Activated CD4-positive, alpha-beta T cell treated with anti-CD3 and anti-CD28 coated beads, Interleukin-2, amount 10 ng/mL, durations not matched to agents 7 days and 5 days (primary cell): Measurements from ENCODE around the gene PHLPP1. TPM values are rescaled to one million over a fixed set of nuclear protein-coding genes. Genes with fewer than 3 reads are reported as not detected.

Source experiments
- CTCF ChIA-PET: fragments of 350-600 bp; sonication (Branson Sonifier 250); formaldehyde crosslinking; loops from one replicate; lab custom pipeline; 2021; ENCODE audit warnings: antibody characterized with exemption; lab: Charles Lee
- POLR2A ChIA-PET: fragments of 350-600 bp; sonication (Branson Sonifier 250); formaldehyde crosslinking; loops from one replicate; lab custom pipeline; 2021; ENCODE audit warnings: antibody characterized with exemption; lab: Charles Lee
- DNase-seq: peaks from one replicate; pipeline ENCODE4 v3.0.0-alpha.2; 2020
- H3K27ac Mint-ChIP-seq: one replicate; pipeline ENCODE4 v1.8.0; 2021; ENCODE audit warnings: mild to moderate bottlenecking, moderate library complexity, mixed read lengths
- H3K27me3 Mint-ChIP-seq: one replicate; pipeline ENCODE4 v1.8.0; 2021; ENCODE audit warnings: mixed read lengths
- H3K36me3 Mint-ChIP-seq: one replicate; pipeline ENCODE4 v1.8.0; 2021; ENCODE audit warnings: low read depth, mixed read lengths
- H3K4me1 Mint-ChIP-seq: one replicate; pipeline ENCODE4 v1.8.0; 2021; ENCODE audit warnings: mixed read lengths
- H3K4me3 Mint-ChIP-seq: one replicate; pipeline ENCODE4 v1.8.0; 2021; ENCODE audit warnings: mild to moderate bottlenecking, moderate library complexity, mixed read lengths
- H3K9me3 Mint-ChIP-seq: one replicate; pipeline ENCODE4 v1.8.0; 2021; ENCODE audit warnings: mixed read lengths
- total RNA-seq, 2 experiments: library from RNA; stranded (reverse); gene quantifications; one replicate each; pipeline ENCODE4 v1.2.3, GENCODE V29; 2021

The PHLPP1 gene
- total RNA-seq, 2 experiments from 2014 or later: 2.7 to 3.8 TPM

- Mint-ChIP-seq H3K4me3 (no peak overlapping the region), H3K27me3 (no peaks in the 10 kb centered on the region), H3K9me3 (peaks cover 3% of the 10 kb centered on the region), H3K36me3 (no peaks in the 10 kb centered on the region), H3K4me1 (peaks cover 20% of the 10 kb centered on the region), H3K27ac (no peak overlapping the region)
- CTCF ChIA-PET: no interaction called here
- POLR2A ChIA-PET: no interaction called here
- DNase-seq: no peak
Measured at GRCh38 chr18:62771494-62772270, 56.3 kb downstream of the PHLPP1 start.

GRCh38 chr18:62772860-62773584 lies 57.7 kb downstream of the PHLPP1 start:
- POLR2A ChIA-PET: no interaction called here
- Mint-ChIP-seq H3K27ac (no peak overlapping the region), H3K27me3 (no peaks in the 10 kb centered on the region), H3K4me3 (no peak overlapping the region), H3K4me1 (peaks cover 13% of the 10 kb centered on the region), H3K36me3 (no peaks in the 10 kb centered on the region), H3K9me3 (peaks cover 3% of the 10 kb centered on the region)
- DNase-seq: no peak
- CTCF ChIA-PET: no interaction called here

- POLR2A ChIA-PET: no interaction called here
- no peak for DNase-seq
- Mint-ChIP-seq H3K27ac (no peak overlapping the region), H3K36me3 (no peaks in the 10 kb centered on the region), H3K4me3 (no peak overlapping the region), H3K27me3 (no peaks in the 10 kb centered on the region), H3K4me1 (peaks cover 10% of the 10 kb centered on the region), H3K9me3 (peaks cover 3% of the 10 kb centered on the region)
- CTCF ChIA-PET: no interaction called here
Measured at GRCh38 chr18:62773691-62774090, 58.4 kb downstream of the PHLPP1 start.

GRCh38 chr18:62776024-62776570 lies 60.8 kb downstream of the PHLPP1 start:
- no peak overlapping the region for H3K27ac Mint-ChIP-seq
- no peak for DNase-seq
- no peaks in the 10 kb centered on the region for H3K36me3 Mint-ChIP-seq
- ChIA-PET POLR2A (interaction anchor here (0.7 kb wide), 1 partner anchor 18 kb away, joined by 4 read pairs; no protein-coding TSS in a partner anchor), CTCF (interaction anchor here (0.6 kb wide), 1 partner anchor 23 kb away, joined by 3 read pairs; no protein-coding TSS in a partner anchor)
- peaks cover 10% of the 10 kb centered on the region for H3K4me1 Mint-ChIP-seq
- H3K4me3 Mint-ChIP-seq: no peak overlapping the region
- H3K27me3 Mint-ChIP-seq: no peaks in the 10 kb centered on the region
- H3K9me3 Mint-ChIP-seq: peaks cover 3% of the 10 kb centered on the region

GRCh38 chr18:62777814-62778213 lies 62.5 kb downstream of the PHLPP1 start:
- H3K27ac Mint-ChIP-seq: no peak overlapping the region
- H3K4me3 Mint-ChIP-seq: no peak overlapping the region
- H3K27me3 Mint-ChIP-seq: no peaks in the 10 kb centered on the region
- DNase-seq: no peak
- H3K4me1 Mint-ChIP-seq: no peaks in the 10 kb centered on the region
- POLR2A ChIA-PET: no interaction called here
- H3K36me3 Mint-ChIP-seq: no peaks in the 10 kb centered on the region
- peaks cover 3% of the 10 kb centered on the region for H3K9me3 Mint-ChIP-seq
- CTCF ChIA-PET: no interaction called here

GRCh38 chr18:62778976-62779869 lies 63.9 kb downstream of the PHLPP1 start:
- Mint-ChIP-seq H3K36me3 (no peaks in the 10 kb centered on the region), H3K9me3 (peaks cover 3% of the 10 kb centered on the region), H3K4me3 (no peak overlapping the region), H3K27me3 (no peaks in the 10 kb centered on the region), H3K27ac (no peak overlapping the region), H3K4me1 (peaks cover 7% of the 10 kb centered on the region)
- ChIA-PET CTCF (no interaction called here), POLR2A (no interaction called here)
- no peak for DNase-seq

- peaks cover 20% of the 10 kb centered on the region for H3K4me1 Mint-ChIP-seq
- no peaks in the 10 kb centered on the region for H3K36me3 Mint-ChIP-seq
- CTCF ChIA-PET: interaction anchor here (0.8 kb wide), 1 partner anchor 41 kb away, joined by 3 read pairs; no protein-coding TSS in a partner anchor
Measured at GRCh38 chr18:62781262-62781661, 65.9 kb downstream of the PHLPP1 start.

GRCh38 chr18:62781893-62782292 lies 66.6 kb downstream of the PHLPP1 start:
- DNase-seq: no peak
- Mint-ChIP-seq H3K4me3 (no peak overlapping the region), H3K27me3 (no peaks in the 10 kb centered on the region), H3K27ac (no peak overlapping the region), H3K9me3 (no peaks in the 10 kb centered on the region), H3K4me1 (peaks cover 20% of the 10 kb centered on the region), H3K36me3 (no peaks in the 10 kb centered on the region)
- POLR2A ChIA-PET: no interaction called here
- CTCF ChIA-PET: interaction anchor here (0.8 kb wide), 1 partner anchor 42 kb away, joined by 3 read pairs; no protein-coding TSS in a partner anchor

More at GRCh38 chr18:62781262-62781661, 65.9 kb downstream of the PHLPP1 start:
- Mint-ChIP-seq H3K9me3 (no peaks in the 10 kb centered on the region), H3K4me3 (no peak overlapping the region), H3K27me3 (no peaks in the 10 kb centered on the region), H3K27ac (no peak overlapping the region)
- no peak for DNase-seq
- POLR2A ChIA-PET: no interaction called here

GRCh38 chr18:62784338-62784965 lies 69.1 kb downstream of the PHLPP1 start:
- Mint-ChIP-seq H3K27me3 (no peaks in the 10 kb centered on the region), H3K4me3 (no peak overlapping the region), H3K27ac (no peak overlapping the region), H3K4me1 (peaks cover 33% of the 10 kb centered on the region), H3K9me3 (no peaks in the 10 kb centered on the region), H3K36me3 (no peaks in the 10 kb centered on the region)
- CTCF ChIA-PET: interaction anchor here (0.7 kb wide), 1 partner anchor 15 kb away, joined by 3 read pairs; no protein-coding TSS in a partner anchor
- DNase-seq: no peak
- POLR2A ChIA-PET: no interaction called here

- no peak overlapping the region for H3K27ac Mint-ChIP-seq
- H3K9me3 Mint-ChIP-seq: no peaks in the 10 kb centered on the region
- POLR2A ChIA-PET: no interaction called here
- no peak for DNase-seq
- CTCF ChIA-PET: interaction anchor here (0.7 kb wide), 1 partner anchor 15 kb away, joined by 3 read pairs; no protein-coding TSS in a partner anchor
- no peak overlapping the region for H3K4me3 Mint-ChIP-seq
- no peaks in the 10 kb centered on the region for H3K27me3 Mint-ChIP-seq
- H3K36me3 Mint-ChIP-seq: no peaks in the 10 kb centered on the region
- H3K4me1 Mint-ChIP-seq: peaks cover 35% of the 10 kb centered on the region
Measured at GRCh38 chr18:62784966-62785413, 69.6 kb downstream of the PHLPP1 start.

GRCh38 chr18:62786689-62787088 lies 71.3 kb downstream of the PHLPP1 start:
- no peaks in the 10 kb centered on the region for H3K27me3 Mint-ChIP-seq
- CTCF ChIA-PET: no interaction called here
- POLR2A ChIA-PET: no interaction called here
- H3K27ac Mint-ChIP-seq: no peak overlapping the region
- H3K4me3 Mint-ChIP-seq: no peak overlapping the region
- no peaks in the 10 kb centered on the region for H3K36me3 Mint-ChIP-seq
- H3K9me3 Mint-ChIP-seq: no peaks in the 10 kb centered on the region
- H3K4me1 Mint-ChIP-seq: peaks cover 41% of the 10 kb centered on the region
- no peak for DNase-seq

- ChIA-PET POLR2A (no interaction called here), CTCF (no interaction called here)
- no peaks in the 10 kb centered on the region for H3K9me3 Mint-ChIP-seq
- H3K27me3 Mint-ChIP-seq: no peaks in the 10 kb centered on the region
- peaks cover 41% of the 10 kb centered on the region for H3K4me1 Mint-ChIP-seq
- DNase-seq: no peak
- H3K27ac Mint-ChIP-seq: no peak overlapping the region
- no peaks in the 10 kb centered on the region for H3K36me3 Mint-ChIP-seq
- no peak overlapping the region for H3K4me3 Mint-ChIP-seq
Measured at GRCh38 chr18:62788111-62788510, 72.8 kb downstream of the PHLPP1 start.
